B cell (primary cell): Measurements from ENCODE around the gene PPT2.

Experiments used
- CTCF ChIP-seq: fragments of 200-600 bp; IDR thresholded peaks from one replicate; pipeline ENCODE4 v1.8.0; 2022; ENCODE audit warnings: antibody characterized with exemption, mild to moderate bottlenecking
- EZH2 ChIP-seq: IDR thresholded peaks from 2 replicates; pipeline ENCODE4 v1.6.1; 2012; ENCODE audit warnings: borderline replicate concordance, low read depth, mild to moderate bottlenecking, moderate library complexity, low read length; ENCODE audit not compliant: insufficient read depth, poor library complexity, severe bottlenecking

GRCh38 chr6:32168350-32168749, 14.4 kb downstream of the PPT2 start:
- no peak for TF ChIP-seq EZH2
- no peak for TF ChIP-seq CTCF
